ENCODE data around the gene ARMC9. TPM values are rescaled to one million over a fixed set of nuclear protein-coding genes. Genes with fewer than 3 reads are reported as not detected.

The ARMC9 gene
- total RNA-seq, 1 donor from 2014 or later: 11.9 TPM

DNA sequence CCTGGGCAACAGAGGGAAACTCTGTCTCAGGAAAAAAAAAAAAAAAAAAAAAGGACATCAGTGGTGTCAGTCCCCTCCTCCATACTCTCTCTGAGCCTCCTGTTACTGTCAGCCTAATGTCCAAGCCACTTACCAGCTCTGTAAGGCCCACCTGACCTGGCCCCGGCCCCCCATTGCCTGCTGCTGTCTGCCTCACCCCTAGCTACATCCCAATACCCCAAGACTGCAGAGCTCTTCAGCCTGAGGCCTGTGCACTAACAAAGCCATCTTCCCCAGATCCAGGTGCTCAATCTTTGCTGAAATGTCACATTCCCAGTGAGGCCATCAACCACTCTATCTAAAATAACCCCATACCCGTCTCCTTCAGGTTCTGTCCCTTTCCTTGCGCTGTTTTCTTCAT, 5.7 kb downstream of the ARMC9 start:
- DNase-seq: no peak

DNA sequence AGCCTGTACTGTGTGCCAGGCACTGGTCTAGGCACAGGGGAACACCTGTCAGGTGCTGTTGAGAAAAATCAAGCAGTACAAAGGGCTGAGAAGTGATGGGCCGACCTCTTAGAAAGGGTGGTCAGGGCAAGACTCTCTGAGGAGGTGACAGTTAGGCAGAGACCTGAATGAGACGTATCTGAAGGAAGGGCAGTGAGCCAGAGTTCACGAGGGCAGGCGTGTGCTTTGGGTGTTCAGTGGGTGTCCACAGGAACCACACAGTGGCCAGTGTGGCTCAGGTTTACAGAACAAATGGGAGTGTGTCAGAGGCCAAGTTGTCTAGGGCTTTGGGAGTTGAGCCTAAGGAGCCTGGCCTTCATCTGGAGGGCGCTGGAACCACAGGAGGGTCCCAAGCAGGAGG, 6.2 kb downstream of the ARMC9 start:
- DNase-seq: no peak

DNA sequence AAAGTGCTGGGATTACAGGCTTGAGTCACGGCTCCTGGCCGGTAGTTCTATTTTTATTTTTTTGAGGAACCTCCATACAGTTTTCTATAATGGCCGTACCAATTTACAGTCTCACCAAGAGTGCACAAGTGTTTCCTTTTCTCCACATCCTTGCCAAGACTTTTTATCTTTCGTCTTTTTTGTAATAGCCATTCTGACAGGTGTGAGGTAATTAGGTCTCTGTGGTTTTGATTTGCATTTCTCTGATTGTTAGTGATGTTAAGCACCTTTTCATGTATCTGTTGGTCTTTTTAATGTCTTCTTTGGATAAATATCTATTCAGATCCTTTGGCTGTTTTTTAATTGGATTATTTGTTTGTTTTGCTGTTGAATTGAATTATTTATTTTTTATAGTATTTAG, 9.3 kb downstream of the ARMC9 start:
- no peak for DNase-seq

DNA sequence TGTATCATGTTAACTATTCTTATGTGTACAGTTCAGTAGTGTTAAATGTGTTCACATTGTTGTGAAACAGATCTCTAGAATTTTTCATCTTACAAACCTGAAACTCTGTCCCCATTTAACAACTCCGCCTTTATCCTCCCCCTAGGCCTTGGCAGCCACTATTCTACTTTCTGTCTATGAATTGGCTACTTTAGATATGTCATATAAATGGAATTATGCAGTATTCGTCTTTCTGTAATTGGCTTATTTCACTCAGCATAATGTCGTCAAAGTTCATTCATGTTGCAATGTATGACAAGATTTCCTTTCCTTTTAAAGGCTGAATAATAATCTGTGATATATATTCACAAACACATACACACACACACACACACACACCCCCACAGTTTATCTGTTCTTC, 12.4 kb downstream of the ARMC9 start:
- no peak for DNase-seq

DNA sequence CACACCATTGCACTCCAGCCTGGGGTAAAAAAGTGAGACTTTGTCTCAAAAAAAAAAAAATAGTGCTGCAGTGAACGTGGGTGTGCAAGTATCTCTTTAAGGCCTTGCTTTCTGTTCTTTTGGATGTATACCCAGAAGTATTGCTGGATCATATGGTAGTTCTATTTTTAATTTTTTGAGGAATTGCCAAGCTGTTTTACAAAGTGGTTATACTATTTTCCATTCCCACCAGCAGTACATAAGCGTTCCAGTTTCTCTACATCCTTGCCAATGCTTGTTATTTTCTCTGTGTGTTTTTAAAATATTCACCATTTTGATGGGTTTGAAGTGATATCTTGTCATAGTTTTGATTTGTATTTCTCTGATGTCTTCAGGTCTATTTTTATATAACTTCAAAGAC, 13.1 kb downstream of the ARMC9 start:
- no peak for DNase-seq

DNA sequence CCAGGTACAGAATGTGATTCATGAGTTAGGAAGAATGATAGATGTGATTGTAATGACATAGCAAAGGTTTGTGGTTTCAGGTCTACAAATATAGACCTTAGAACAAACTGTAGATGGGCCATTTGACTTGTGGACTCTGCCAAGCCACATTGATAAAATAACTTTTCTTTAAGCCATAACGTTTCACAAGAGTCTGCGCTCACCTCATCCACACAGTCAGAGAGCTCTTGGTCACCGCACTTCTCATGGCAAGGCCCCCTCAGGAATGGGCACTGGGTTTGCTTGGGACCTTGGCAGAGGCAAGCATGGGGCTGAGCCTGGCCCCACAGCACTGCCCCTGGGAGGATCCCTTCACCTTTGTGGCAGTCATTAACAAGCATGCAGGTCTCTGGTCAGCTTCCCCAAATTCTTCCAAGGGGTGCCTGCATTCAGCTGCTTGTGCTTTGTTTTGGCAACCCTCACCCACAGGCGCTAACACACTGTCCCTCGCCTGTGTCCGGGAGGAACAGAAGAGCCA, 14.0 kb downstream of the ARMC9 start:
- DNase-seq: no peak

DNA sequence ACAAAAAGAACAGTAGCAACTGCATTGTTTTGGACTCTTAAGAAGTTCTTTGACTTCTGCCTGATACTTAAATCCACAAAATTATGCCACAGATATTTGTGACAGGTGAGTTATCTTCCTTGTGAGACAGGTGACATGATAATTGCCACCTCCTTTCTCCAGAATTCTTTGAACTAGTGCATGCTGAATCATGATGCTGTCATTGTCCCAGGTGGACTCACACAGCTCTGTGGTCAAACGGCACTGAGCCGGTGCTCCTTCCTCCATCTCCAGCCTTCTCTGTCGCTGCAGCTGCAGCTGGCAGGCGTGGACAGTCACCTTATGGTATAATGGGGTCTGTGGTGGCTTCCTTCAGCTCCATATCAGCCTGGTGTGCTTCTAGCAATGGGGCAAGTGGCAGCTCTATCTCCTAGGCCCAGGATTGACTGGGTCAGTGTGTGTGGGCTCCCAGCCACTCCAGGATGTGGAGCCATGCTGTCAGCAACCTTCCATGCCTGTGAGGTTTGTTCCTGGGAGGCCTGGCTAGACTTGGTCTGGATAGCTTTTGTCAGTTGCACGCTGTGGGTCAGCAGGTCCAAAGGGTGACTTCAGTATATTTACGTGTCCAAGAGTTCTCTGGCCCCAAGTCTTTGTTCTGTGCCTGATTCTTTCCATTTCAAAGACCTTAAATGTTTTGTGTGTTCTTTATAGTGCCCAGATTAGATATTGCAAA, 15.7 kb downstream of the ARMC9 start:
- no peak for DNase-seq

DNA sequence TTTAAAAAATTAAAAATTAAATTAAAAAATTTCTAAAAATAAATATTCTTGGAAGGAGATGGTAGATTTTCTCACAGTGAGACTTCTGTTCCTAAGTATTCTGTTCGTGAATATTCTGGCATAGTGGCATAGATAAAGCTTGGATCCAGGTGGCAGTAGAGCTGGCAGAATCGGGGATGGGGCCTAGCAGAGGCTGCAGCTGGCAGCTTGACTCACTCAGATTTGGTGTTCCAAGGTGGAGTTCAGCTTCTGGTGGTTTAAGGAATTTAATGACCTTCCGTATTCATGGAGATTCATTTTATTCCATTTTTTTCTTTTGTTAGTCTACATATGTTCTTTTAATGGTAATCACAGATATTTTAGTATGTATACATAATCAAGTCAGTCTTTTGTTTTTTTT, 19.9 kb downstream of the ARMC9 start:
- DNase-seq: no peak

DNA sequence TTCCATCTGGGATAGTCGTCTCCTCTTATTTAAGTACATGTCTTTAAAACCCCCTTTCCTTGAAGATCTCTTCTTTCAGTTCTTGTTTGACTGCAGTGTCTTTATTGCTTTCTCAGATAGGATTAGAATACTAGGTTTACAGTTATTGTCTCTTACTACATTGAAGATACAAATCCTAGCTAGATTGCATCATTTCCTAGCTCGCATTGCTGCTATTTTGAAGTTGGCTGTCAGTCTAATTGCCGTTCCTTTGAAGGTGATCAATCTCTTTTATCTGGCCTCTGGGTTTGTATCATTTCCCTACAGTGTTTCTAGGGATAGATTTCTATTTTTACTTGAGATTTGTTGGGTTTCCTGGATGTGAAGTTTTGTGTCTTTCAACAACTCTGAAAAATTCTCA, 20.9 kb downstream of the ARMC9 start:
- no peak for DNase-seq

DNA sequence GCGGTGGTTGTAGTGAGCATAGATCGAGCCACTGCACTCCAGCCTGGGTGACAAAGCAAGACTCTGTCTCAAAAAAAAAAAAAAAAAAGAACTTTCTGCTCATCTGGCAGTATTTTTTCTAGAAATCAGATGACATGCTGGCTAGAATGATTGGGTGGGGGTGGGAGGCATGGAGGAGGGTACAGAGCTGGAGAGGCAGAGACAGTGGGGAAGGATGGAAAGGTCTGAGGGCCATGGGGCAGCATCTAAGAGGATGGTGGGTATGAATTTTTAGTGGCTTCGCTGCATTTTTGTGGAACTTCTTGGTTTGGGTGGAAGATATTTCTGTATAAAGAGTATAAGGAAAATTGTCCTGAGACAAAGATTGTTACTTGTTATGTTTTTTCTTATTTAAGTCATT, 23.3 kb downstream of the ARMC9 start:
- no peak for DNase-seq

DNA sequence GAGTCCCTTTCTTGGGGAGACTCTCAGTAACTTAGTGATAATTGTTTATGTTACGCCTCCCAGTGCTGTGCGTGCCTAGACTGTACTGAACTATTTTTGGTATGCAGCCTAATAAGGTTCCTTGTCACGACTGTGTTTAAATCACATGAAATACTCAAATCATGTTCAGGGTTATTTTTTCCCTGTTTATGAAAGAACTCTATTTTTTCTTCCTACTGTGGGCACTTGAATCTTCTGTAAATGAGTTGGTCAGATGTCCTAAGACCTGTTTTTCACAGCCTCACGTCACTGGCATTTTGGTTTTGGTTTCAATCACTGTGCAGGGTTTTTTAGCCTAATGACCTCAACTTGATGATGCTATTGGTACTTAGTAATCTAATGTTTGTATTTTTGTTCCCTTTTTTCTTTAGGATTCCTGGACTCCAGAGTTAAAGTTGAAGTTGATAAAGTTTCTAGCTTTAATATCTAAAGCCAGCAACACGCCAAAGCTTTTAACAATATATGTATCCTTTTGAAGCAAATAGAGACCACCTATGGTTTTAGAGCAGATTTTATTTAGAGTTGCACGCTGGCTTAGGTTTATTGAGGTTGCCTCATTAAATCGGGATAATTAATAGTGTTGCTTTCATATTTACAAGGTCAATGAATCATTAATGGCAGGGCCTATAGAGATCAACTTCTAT, 24.0 kb downstream of the ARMC9 start:
- DNase-seq: no peak

DNA sequence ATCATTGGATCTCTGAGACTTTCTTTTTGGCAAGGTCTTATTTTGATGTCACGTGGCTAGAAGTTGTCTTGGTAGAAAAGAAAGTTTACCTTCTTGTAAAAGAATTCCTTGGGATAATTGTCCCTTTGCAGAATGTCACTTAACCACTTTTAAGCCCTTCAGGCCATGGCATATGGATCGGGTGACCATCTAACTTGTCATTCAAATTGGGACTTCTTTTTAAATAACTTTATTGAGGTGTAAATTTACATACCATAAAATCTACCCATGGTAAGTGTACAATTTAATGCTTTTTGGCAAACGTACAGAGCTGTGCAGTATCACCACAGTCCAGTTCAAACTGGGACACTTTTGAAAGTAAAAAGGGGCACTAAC, 24.6 kb downstream of the ARMC9 start:
- no peak for DNase-seq

DNA sequence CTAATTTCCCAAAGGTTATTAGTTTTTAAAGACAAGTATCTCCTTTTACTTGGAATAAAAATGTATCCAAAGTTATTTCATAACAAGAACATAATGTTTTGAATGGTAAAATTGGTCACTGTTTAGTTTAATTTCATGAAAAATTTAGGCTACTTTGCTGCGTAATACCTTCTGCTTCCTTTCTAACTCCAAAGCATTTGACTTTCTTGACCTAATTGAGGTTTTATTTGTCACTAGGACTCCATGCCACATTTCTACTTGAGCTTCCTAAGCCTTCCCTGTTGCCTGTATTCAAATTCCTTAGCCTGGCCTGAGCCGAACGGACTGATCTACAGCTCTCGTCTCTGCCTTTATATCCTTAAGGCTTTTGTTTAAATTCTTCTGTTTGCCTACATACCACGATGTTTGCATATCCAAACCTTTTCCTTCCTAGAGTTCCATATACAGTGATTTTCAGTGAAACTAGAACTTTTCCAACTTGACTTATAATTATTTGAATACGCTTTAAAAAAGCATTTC, 25.1 kb downstream of the ARMC9 start:
- no peak for DNase-seq

DNA sequence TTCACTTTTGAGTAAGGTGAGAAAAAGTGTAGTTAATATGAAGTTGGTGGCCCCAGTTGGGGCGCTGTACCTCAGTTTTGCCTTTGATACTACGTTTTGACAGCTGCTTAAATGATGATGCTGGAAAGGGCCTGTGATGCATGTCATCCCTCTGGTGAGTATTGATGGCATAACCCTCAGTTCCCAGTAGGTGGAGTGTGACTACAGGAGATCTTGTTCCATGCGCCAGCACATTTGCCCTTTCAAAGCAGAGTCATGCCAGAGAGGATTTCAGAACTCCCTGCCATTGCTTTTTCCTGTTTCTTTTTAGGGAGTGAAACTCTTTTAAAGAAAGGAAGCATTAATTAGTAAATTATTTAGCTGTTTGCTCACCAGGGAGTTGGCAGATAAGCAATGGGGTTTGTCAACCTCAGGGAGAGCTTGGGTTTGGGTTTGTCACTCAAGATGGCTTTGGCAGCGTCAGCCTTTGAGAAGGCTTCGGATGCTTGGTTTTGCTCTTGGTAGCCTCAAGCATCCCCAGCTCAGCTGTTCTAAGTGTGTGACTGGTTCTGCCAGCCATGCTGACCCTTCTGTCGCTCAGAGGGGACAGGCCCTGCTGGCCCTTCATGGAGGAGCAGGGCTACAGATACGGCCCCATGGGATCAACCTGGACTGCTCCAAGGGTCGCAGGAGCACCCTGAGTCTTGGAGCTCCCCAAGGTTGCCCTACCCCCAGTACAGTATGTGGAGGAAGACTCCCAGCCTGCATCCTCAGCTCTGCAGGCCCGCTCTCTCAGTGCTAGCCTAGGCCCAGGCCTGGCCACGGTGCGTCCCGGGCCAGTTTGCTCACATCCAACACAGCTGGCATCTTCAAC, 29.1 kb downstream of the ARMC9 start:
- peak; percentile 85 for DNase-seq

DNA sequence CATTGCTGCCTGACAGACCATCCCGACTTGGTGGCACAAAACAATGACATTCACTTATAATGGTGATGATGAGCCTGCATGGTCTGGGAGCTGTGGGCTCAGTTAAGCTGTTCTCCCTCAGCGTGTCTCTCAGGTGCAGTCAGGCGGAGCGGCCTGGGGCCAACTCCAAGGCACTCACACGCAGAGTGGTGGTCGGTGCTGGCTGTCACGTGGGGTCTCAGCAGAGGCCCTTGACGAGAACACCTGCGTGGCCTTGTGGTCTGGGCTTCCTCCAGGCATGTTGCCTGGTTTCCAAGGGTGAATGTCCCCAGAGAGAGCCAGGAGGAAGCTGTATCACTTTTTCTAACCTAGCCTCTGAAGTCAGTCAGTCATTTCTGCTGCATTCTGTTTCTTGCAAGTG, 29.8 kb downstream of the ARMC9 start:
- DNase-seq: no peak

DNA sequence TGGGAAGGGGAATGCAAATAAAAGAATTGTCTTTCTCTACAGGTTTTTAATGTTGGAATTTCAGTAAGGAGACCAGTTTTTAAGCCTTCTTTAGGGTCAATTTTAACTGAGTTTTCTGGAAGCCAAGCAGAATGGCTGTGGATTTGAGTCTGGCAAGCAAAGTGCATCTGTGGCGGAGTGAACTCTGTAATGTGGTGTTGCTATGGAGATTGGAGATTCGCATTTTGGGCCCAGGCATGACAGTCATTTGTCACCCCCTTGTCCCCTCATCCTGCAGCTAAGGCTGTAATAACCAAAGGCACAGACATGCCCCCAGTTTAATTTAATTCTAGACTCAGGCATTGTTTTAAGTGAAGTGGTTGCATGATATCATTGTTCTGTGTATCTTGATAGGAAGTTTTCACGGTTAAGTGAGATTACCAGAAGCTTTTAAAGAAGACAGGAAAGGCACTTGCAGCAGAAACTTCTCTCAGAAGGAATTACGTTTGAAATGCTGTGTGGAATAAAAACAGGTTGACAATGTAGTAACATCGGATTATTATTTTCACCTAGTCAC, 30.6 kb downstream of the ARMC9 start:
- no peak for DNase-seq

DNA sequence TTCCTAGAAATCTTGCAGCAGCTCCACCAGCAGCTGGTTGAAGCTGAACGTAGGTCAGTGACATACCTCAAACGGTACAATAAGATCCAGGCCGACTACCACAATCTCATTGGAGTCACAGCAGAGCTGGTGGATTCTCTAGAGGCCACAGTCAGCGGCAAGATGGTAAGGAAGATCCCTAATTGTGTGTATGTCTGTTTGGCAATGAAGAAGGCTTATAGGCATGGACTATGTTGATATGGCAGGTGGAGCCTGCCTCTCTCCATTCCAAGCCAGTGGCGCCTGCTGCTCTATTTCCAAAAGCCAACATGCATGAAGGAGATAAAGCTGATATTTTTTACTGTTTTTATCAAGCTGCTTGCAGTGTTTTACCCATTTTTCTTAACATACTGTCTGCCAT, 36.8 kb downstream of the ARMC9 start:
- DNase-seq: no peak

DNA sequence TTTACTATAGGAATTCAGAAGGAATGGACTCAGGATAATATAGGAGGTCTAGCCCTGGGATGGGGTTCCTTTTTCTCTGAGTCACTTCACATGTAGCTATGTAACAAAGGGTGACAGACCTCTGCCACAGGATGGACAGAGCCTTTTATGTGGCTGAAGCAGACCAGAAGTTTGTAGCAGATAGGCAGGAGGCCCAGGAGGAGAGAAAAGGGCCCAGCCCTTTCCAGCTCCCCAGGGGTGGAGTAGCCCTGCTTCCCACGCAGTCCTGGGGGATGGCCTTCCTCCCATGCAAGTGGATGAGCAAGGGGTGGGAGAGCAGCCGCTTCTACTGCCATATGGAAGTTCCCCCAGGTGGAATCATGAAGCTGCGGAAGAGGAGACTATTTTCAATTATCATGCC, 40.3 kb downstream of the ARMC9 start:
- no peak for DNase-seq

DNA sequence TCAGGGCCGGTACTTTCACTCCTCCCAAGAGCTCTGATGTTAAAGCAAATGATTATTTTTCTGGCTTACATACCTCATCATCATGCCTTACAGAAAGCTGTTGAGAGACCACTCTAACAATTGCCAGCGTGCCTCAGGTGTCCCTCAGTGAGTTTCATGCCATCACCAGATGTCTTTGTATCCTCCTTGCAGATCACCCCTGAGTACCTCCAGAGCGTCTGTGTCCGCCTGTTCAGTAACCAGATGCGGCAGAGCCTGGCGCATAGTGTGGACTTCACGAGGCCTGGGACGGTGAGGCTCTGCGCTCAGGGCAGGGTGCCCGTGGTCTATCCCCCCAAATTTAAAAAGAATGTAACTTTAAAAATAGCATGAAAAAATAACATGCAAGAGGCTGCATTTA, 41.3 kb downstream of the ARMC9 start:
- DNase-seq: no peak

DNA sequence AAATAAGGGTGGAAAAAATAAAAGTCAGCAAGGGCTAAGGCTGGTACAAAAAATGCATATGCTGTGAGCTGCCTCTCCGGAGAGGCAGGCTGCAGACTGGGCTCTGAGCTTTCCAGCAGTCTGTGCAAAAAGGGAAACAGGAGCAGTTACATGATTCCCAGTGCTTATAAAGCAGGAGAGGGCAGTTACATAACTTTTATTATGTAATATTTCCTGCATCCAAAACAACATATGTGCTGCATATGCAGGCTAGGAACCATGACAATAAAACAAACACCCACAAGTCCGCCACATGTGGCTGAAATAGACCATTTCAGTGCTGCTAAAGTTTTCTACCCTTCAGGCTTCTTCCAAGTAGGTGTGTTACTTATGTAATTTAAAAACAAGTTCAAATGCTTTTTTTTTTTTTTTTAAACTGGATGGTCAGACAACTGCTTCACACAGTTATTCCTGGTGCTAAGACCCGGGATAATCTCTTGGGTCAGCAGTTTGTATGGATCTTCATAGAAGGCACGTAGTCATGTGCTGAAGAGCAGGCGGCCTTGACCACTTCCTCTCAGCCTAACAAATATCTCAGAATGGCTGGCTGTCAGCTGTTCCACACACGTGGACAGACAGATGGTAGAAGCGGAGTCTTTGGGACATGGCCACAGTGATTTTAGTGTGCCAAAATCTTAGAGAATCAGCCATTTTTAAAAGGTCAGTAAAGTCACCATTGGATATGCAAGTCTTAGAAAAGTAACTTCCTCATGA, 43.5 kb downstream of the ARMC9 start:
- DNase-seq: peak; percentile 61

DNA sequence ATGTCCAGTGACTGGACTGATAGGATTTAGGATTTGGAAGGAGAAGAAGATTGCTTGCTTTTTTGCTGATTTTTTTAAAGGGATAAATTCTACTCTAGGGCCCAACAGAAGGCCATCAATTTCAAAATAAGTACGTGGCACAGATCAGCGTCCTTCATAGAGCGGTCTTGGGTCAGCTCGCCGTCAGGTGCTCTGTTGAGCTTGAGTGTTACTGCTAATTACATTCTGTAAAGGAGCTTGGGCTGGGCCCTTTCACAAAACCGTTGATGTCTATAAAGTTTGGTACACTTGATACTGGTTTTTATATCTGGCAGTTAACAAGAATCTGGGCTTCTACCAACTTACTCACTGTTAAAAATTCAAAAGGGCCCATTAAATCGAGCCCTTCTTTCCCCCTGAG, 45.4 kb downstream of the ARMC9 start:
- no peak for DNase-seq
